Parathyroid adenoma (tissue), 2 donors: Measurements from ENCODE around the gene PDGFC.

Experiments
- H2AFZ ChIP-seq: fragments of 300-600 bp; sonication (generic); one replicate; pipeline ENCODE4 v1.7.0; 2017; ENCODE audit warnings: antibody characterized with exemption, mild to moderate bottlenecking
- H3K27ac ChIP-seq: fragments of 300-600 bp; sonication (generic); one replicate; pipeline ENCODE4 v1.7.0; 2017
- H3K27me3 ChIP-seq: fragments of 300-600 bp; sonication (generic); one replicate; pipeline ENCODE4 v1.7.0; 2017; ENCODE audit warnings: low read length; ENCODE audit not compliant: control insufficient read depth, insufficient read depth
- H3K36me3 ChIP-seq: fragments of 300-600 bp; sonication (generic); one replicate; pipeline ENCODE4 v1.7.0; 2017; ENCODE audit warnings: low read length; ENCODE audit not compliant: control insufficient read depth, insufficient read depth
- H3K4me1 ChIP-seq: fragments of 300-600 bp; sonication (generic); one replicate; pipeline ENCODE4 v1.7.0; 2017; ENCODE audit warnings: control low read depth
- H3K4me2 ChIP-seq: fragments of 300-600 bp; sonication (generic); one replicate; pipeline ENCODE4 v1.7.0; 2017; ENCODE audit warnings: low read length
- H3K4me3 ChIP-seq: fragments of 300-600 bp; sonication (generic); one replicate; pipeline ENCODE4 v1.7.0; 2017; ENCODE audit warnings: low read depth, low read length
- H3K79me2 ChIP-seq: fragments of 300-600 bp; sonication (generic); one replicate; pipeline ENCODE4 v1.7.0; 2017; ENCODE audit warnings: control low read depth
- H3K9ac ChIP-seq: fragments of 300-600 bp; sonication (generic); one replicate; pipeline ENCODE4 v1.7.0; 2017; ENCODE audit warnings: mild to moderate bottlenecking
- H3K9me3 ChIP-seq: fragments of 300-600 bp; sonication (generic); one replicate; pipeline ENCODE4 v1.7.0; 2017; ENCODE audit warnings: low read length; ENCODE audit not compliant: control insufficient read depth
- CTCF ChIP-seq: fragments of 300-600 bp; sonication (generic); IDR thresholded peaks from one replicate; pipeline ENCODE4 v1.7.0; 2017; ENCODE audit warnings: antibody characterized with exemption, mild to moderate bottlenecking
- donor health status: primary hyperparathyroidism.

Gene PDGFC

GRCh38 chr4:156774422-156774821 is 197.2 kb downstream of the PDGFC start:
- Histone ChIP-seq H3K4me2 (peak overlapping the region; percentile 43), H3K36me3 (no peaks in the 10 kb centered on the region), H3K9ac (no peak overlapping the region), H3K27me3 (no peaks in the 10 kb centered on the region), H3K27ac (peak overlapping the region; percentile 91), H3K9me3 (no peaks in the 10 kb centered on the region), H3K79me2 (no peaks in the 10 kb centered on the region), H3K4me3 (no peak overlapping the region), H3K4me1 (peaks cover 22% of the 10 kb centered on the region), H2AFZ (no peak overlapping the region)
- no peak for TF ChIP-seq CTCF

GRCh38 chr4:156773648-156774357 is 197.8 kb downstream of the PDGFC start:
- Histone ChIP-seq H3K9ac (no peak overlapping the region), H3K4me2 (peak overlapping the region; percentile 43), H3K27me3 (no peaks in the 10 kb centered on the region), H3K4me3 (no peak overlapping the region), H3K36me3 (no peaks in the 10 kb centered on the region), H3K79me2 (no peaks in the 10 kb centered on the region), H3K9me3 (no peaks in the 10 kb centered on the region), H3K27ac (peak overlapping the region; percentile 91), H2AFZ (no peak overlapping the region), H3K4me1 (peaks cover 22% of the 10 kb centered on the region)
- no peak for TF ChIP-seq CTCF

GRCh38 chr4:156771171-156771837 is 200.3 kb downstream of the PDGFC start:
- peaks cover 17% of the 10 kb centered on the region for H3K4me1 ChIP-seq
- H3K27me3 ChIP-seq: no peaks in the 10 kb centered on the region
- H3K9ac ChIP-seq: no peak overlapping the region
- no peaks in the 10 kb centered on the region for H3K36me3 ChIP-seq
- no peaks in the 10 kb centered on the region for H3K9me3 ChIP-seq
- H3K79me2 ChIP-seq: no peaks in the 10 kb centered on the region
- peak overlapping the region; percentile 22 for H2AFZ ChIP-seq
- peak overlapping the region; percentile 56 for H3K4me3 ChIP-seq
- TF ChIP-seq CTCF: no peak
- H3K4me2 ChIP-seq: peak overlapping the region; percentile 66
- peak overlapping the region; percentile 91 for H3K27ac ChIP-seq

- TF ChIP-seq CTCF: no peak
- H3K36me3 ChIP-seq: no peaks in the 10 kb centered on the region
- no peaks in the 10 kb centered on the region for H3K79me2 ChIP-seq
- peak overlapping the region; percentile 10 for H3K4me2 ChIP-seq
- H3K4me1 ChIP-seq: peaks cover 18% of the 10 kb centered on the region
- H3K4me3 ChIP-seq: no peak overlapping the region
- no peak overlapping the region for H2AFZ ChIP-seq
- no peaks in the 10 kb centered on the region for H3K9me3 ChIP-seq
- H3K27me3 ChIP-seq: no peaks in the 10 kb centered on the region
- peak overlapping the region; percentile 91 for H3K27ac ChIP-seq
- H3K9ac ChIP-seq: no peak overlapping the region
Observed at GRCh38 chr4:156770140-156770539, 201.5 kb downstream of the PDGFC start.
